OCI-LY7 (cell line): Measurements from ENCODE around the gene TM2D3. TPM values are rescaled to one million over a fixed set of nuclear protein-coding genes. Genes with fewer than 3 reads are reported as not detected.

Experiments
- BruUV-seq: library from RNA; stranded (reverse); fragments of 400-500 nt; replicated peaks from 2 replicates; lab custom pipeline; 2021; lab: Mats Ljungman, UMichigan
- CTCF ChIA-PET: fragments of 300-600 bp; sonication (Branson Sonifier 250); formaldehyde crosslinking; loops from one replicate; lab custom pipeline; 2022; ENCODE audit warnings: antibody characterized with exemption; ENCODE audit not compliant: unreplicated experiment; lab: Charles Lee
- POLR2A ChIA-PET: fragments of 300-600 bp; sonication (Branson Sonifier 250); formaldehyde crosslinking; loops from one replicate; lab custom pipeline; 2022; ENCODE audit warnings: antibody characterized with exemption; lab: Charles Lee
- DNase-seq: peaks from one replicate; pipeline ENCODE4 v3.0.0-alpha.2; 2015; ENCODE audit warnings: low spot score
- H2AFZ ChIP-seq: fragments of 200-600 bp; sonication (generic), shearing (Covaris generic); 2 replicates; pipeline ENCODE4 v1.6.1; 2014; ENCODE audit warnings: mild to moderate bottlenecking, antibody characterized with exemption, low read length, moderate library complexity
- H3K27ac ChIP-seq: fragments of 200-600 bp; sonication (generic); 2 replicates; pipeline ENCODE4 v1.5.1; 2014; ENCODE audit warnings: mixed run types, low read depth, mild to moderate bottlenecking, moderate library complexity, low read length, inconsistent platforms; ENCODE audit not compliant: poor library complexity, severe bottlenecking
- H3K36me3 ChIP-seq: fragments of 200-600 bp; sonication (generic); 2 replicates; pipeline ENCODE4 v1.6.1; 2014; ENCODE audit warnings: mild to moderate bottlenecking, antibody characterized with exemption, low read length, moderate library complexity, mixed read lengths; ENCODE audit not compliant: insufficient read depth
- H3K4me1 ChIP-seq: fragments of 200-600 bp; sonication (generic); 2 replicates; pipeline ENCODE4 v1.5.1; 2014; ENCODE audit warnings: mild to moderate bottlenecking, low read length; ENCODE audit not compliant: insufficient read depth, poor library complexity, severe bottlenecking
- H3K4me2 ChIP-seq: fragments of 200-600 bp; sonication (generic); 2 replicates; pipeline ENCODE4 v1.6.1; 2014; ENCODE audit warnings: mild to moderate bottlenecking, low read length
- H3K4me3 ChIP-seq: fragments of 200-600 bp; sonication (generic); 2 replicates; pipeline ENCODE4 v1.5.1; 2014; ENCODE audit warnings: mild to moderate bottlenecking, low read depth, low read length; ENCODE audit not compliant: poor library complexity, severe bottlenecking
- H3K79me2 ChIP-seq: fragments of 200-600 bp; sonication (generic); 2 replicates; pipeline ENCODE4 v1.6.1; 2016; ENCODE audit warnings: low read depth, mild to moderate bottlenecking, low read length, moderate library complexity, mixed read lengths; ENCODE audit not compliant: insufficient read depth
- H3K9me2 ChIP-seq: fragments of 200-600 bp; sonication (generic); 2 replicates; pipeline ENCODE4 v1.6.1; 2016; ENCODE audit warnings: mild to moderate bottlenecking, low read length, mixed read lengths; ENCODE audit not compliant: insufficient read depth
- H3K9me3 ChIP-seq: fragments of 200-600 bp; sonication (generic); 2 replicates; pipeline ENCODE4 v1.6.1; 2014; ENCODE audit warnings: mild to moderate bottlenecking, mixed run types, low read length, mixed read lengths
- H4K20me1 ChIP-seq: fragments of 200-600 bp; sonication (generic); 2 replicates; pipeline ENCODE4 v1.6.1; 2014; ENCODE audit warnings: mild to moderate bottlenecking, antibody characterized with exemption, low read length, moderate library complexity, mixed read lengths; ENCODE audit not compliant: insufficient read depth
- EZH2phosphoT487 ChIP-seq: fragments of 200-600 bp; sonication (generic); IDR thresholded peaks from 2 replicates; pipeline ENCODE4 v1.6.1; 2018; ENCODE audit warnings: low read depth, borderline replicate concordance, mild to moderate bottlenecking, mixed run types, antibody characterized with exemption, low read length, moderate library complexity, mixed read lengths
- intact Hi-C: fragments of 100-400 bp; cut with micrococcal nuclease; formaldehyde crosslinking; loops from one replicate; pipeline ENCODE4 v1.10.0; 2022; ENCODE audit not compliant: unreplicated experiment
- total RNA-seq, 2 experiments: library from RNA; depleted of rRNA in 1 of 2; stranded (reverse); fragments of >200 nt in 1 of 2; shearing (Covaris generic) in 1 of 2; gene quantifications; 2 replicates each; pipeline ENCODE4 v1.2.3, GENCODE V29; 2014 to 2022
- TF ChIP-seq, protein P1 (sequence below): fragments of 200-600 bp; sonication (generic); conservative IDR thresholded peaks from 2 replicates; pipeline ENCODE4 v1.5.1; 2014; ENCODE audit warnings: mild to moderate bottlenecking, antibody characterized with exemption, low read length, moderate library complexity, mixed read lengths

TM2D3 gene
- total RNA-seq, 2 experiments from 2014 or later = 33.6 to 39.0 TPM

DNA sequence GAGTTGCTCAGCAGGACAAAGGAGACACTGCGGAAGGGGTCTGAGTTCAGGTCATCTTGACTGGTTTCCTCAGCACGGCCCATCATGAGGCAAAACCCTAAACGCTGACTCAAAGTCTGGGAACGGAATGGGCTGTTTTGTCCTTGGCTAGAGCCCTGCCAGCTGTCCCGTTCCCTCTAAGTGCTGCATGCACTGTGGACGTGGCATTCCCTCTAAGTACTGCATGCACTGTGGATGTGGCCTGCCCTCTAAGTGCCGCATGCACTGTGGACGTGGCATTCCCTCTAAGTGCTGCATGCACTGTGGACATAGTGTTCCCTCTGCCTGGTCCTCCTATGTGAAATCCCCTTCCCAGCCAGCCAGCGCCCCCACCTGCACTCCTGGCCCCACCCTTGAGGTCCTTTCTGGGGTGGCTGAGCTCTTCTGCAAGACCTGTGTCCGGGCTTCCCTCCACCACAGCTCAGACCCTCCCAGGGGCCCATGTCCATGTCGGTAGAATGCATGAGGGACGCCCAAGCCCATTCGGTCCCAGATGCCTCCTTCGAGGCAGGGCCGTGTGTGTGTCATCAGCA lies 36.7 kb downstream of the TM2D3 start:
- BruUV-seq = no TSS peak
- POLR2A ChIA-PET = no interaction called here
- H2AFZ ChIP-seq = no peak overlapping the region
- H4K20me1 ChIP-seq = no peaks in the 10 kb centered on the region
- H3K36me3 ChIP-seq = no peaks in the 10 kb centered on the region
- H3K4me3 ChIP-seq = no peak overlapping the region
- H3K4me1 ChIP-seq = no peaks in the 10 kb centered on the region
- no peak overlapping the region for H3K27ac ChIP-seq
- DNase-seq = no peak
- no peaks in the 10 kb centered on the region for H3K79me2 ChIP-seq
- H3K4me2 ChIP-seq = no peak overlapping the region
- TF ChIP-seq EZH2phosphoT487 = no peak
- TF ChIP-seq, protein P1, sequence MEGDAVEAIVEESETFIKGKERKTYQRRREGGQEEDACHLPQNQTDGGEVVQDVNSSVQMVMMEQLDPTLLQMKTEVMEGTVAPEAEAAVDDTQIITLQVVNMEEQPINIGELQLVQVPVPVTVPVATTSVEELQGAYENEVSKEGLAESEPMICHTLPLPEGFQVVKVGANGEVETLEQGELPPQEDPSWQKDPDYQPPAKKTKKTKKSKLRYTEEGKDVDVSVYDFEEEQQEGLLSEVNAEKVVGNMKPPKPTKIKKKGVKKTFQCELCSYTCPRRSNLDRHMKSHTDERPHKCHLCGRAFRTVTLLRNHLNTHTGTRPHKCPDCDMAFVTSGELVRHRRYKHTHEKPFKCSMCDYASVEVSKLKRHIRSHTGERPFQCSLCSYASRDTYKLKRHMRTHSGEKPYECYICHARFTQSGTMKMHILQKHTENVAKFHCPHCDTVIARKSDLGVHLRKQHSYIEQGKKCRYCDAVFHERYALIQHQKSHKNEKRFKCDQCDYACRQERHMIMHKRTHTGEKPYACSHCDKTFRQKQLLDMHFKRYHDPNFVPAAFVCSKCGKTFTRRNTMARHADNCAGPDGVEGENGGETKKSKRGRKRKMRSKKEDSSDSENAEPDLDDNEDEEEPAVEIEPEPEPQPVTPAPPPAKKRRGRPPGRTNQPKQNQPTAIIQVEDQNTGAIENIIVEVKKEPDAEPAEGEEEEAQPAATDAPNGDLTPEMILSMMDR = no peak
- CTCF ChIA-PET = no interaction called here
- intact Hi-C loops = no loop called here
- no peaks in the 10 kb centered on the region for H3K9me2 ChIP-seq
- H3K9me3 ChIP-seq = no peaks in the 10 kb centered on the region

DNA sequence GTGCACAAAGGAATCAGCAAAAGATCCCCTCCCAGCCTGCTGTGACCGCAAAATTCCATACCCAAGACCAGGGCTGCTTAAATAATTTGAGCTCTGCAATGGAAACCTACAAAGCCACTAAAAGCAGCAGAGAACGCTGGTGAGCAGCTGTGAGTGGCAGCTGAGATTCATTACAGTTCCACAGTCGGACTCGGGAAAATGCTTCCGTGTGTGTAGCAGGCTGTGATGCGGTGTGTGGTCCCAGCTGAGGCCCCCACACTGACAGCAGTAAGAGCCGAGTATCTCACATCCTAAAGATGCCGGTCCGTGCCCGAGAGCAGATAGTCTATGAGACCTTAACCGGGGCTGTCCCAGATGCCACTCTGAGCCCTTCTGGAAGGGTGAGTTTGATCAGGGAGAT lies 37.4 kb downstream of the TM2D3 start:
- no TSS peak for BruUV-seq
- Histone ChIP-seq H3K36me3 (no peaks in the 10 kb centered on the region), H3K27ac (no peak overlapping the region), H3K9me3 (no peaks in the 10 kb centered on the region), H4K20me1 (no peaks in the 10 kb centered on the region), H3K9me2 (no peaks in the 10 kb centered on the region), H3K4me3 (no peak overlapping the region), H3K4me2 (no peak overlapping the region), H3K79me2 (no peaks in the 10 kb centered on the region), H3K4me1 (no peaks in the 10 kb centered on the region), H2AFZ (no peak overlapping the region)
- DNase-seq = no peak
- CTCF ChIA-PET = no interaction called here
- TF ChIP-seq, protein P1 = no peak
- no peak for TF ChIP-seq EZH2phosphoT487
- intact Hi-C loops = no loop called here
- POLR2A ChIA-PET = no interaction called here

DNA sequence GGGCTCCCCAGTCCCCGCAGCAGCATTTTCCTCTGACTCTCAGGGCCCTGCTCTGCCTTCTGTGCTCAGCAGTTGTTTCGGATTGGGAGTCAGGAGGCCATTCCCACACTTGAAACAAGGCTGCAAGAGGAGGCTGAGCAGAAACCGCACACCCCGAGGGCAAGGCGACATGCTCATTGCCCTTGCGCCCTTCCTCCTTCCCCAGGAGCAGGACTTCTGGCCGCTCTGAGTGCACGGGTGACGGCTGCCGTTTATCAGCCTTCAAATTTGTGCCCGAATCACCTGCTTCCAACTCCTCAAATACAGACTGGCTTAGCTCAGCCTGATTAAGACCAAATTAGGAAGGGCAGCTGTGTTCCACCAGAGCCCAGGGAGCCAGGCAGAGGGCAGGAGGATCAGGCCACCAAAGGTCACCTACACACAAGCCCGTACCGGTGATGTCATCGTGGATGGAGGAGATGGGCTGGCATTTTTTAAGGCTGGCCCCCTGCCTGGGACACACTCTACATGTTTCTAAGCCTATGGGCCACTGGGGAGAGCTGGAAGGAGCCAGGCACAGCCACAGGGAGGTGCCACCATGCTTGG lies 38.1 kb downstream of the TM2D3 start:
- Histone ChIP-seq H3K79me2 (no peaks in the 10 kb centered on the region), H4K20me1 (no peaks in the 10 kb centered on the region), H3K9me2 (no peaks in the 10 kb centered on the region), H3K4me2 (no peak overlapping the region), H3K36me3 (no peaks in the 10 kb centered on the region), H3K9me3 (no peaks in the 10 kb centered on the region), H3K4me1 (no peaks in the 10 kb centered on the region), H3K4me3 (no peak overlapping the region), H3K27ac (no peak overlapping the region), H2AFZ (no peak overlapping the region)
- no peak for TF ChIP-seq EZH2phosphoT487
- TF ChIP-seq, protein P1 = no peak
- no peak for DNase-seq
- POLR2A ChIA-PET = no interaction called here
- intact Hi-C loops = no loop called here
- no TSS peak for BruUV-seq
- CTCF ChIA-PET = no interaction called here
